Peyer's patch (tissue), 4 donors: Measurements from ENCODE around the gene EEFSEC. TPM values are rescaled to one million over a fixed set of nuclear protein-coding genes. Genes with fewer than 3 reads are reported as not detected.

Experiments used
- DNase-seq, 3 donors: peaks; one replicate each; pipeline ENCODE4 v3.0.0-alpha.2; 2017 to 2019
- H3K27ac ChIP-seq, 4 donors: fragments of 200-600 bp; sonication (generic); one replicate each; pipeline ENCODE4 v1.5.1; 2016 to 2019
- H3K27me3 ChIP-seq, 2 donors: fragments of 200-600 bp; sonication (generic); one replicate each; pipeline ENCODE4 v1.5.1; 2019
- H3K36me3 ChIP-seq, 3 donors: fragments of 200-600 bp; sonication (generic); one replicate each; pipeline ENCODE4 v1.5.1; 2016 to 2019
- H3K4me1 ChIP-seq, 4 donors: fragments of 200-600 bp; sonication (generic); one replicate each; pipeline ENCODE4 v1.5.1; 2016 to 2019
- H3K4me3 ChIP-seq, 4 donors: fragments of 200-600 bp; sonication (generic); 1 replicate in 3 of 4; 2 replicates in 1 of 4; pipeline ENCODE4 v1.5.1; 2016 to 2019; ENCODE audit warnings: mild to moderate bottlenecking in 1 of 4
- H3K9me3 ChIP-seq, 4 donors: fragments of 200-600 bp; sonication (generic); one replicate each; pipeline ENCODE4 v1.5.1; 2016 to 2019; ENCODE audit warnings: mild to moderate bottlenecking in 1 of 4
- POLR2A ChIP-seq, 2 donors: fragments of 450-650 bp; IDR thresholded peaks; one replicate each; pipeline ENCODE4 v1.5.1; 2017; ENCODE audit warnings: antibody characterized with exemption in 2 of 2, mild to moderate bottlenecking in 2 of 2, moderate library complexity in 2 of 2
- total RNA-seq, 4 donors: library from RNA; depleted of rRNA; stranded (reverse); fragments of >200 nt; gene quantifications; one replicate each; pipeline ENCODE4 v1.1.0, GENCODE V29; 2016
- TF ChIP-seq, protein P1 (sequence below), 6 experiments: fragments of 450-650 bp in 4 of 6; fragments of 200-600 bp in 2 of 6; sonication (generic) in 1 of 6; IDR thresholded peaks; one replicate each; pipeline ENCODE4 v1.5.1; 2017 to 2019; ENCODE audit warnings: antibody characterized with exemption in 6 of 6, mild to moderate bottlenecking in 3 of 6, moderate library complexity in 1 of 6

EEFSEC gene, protein sequence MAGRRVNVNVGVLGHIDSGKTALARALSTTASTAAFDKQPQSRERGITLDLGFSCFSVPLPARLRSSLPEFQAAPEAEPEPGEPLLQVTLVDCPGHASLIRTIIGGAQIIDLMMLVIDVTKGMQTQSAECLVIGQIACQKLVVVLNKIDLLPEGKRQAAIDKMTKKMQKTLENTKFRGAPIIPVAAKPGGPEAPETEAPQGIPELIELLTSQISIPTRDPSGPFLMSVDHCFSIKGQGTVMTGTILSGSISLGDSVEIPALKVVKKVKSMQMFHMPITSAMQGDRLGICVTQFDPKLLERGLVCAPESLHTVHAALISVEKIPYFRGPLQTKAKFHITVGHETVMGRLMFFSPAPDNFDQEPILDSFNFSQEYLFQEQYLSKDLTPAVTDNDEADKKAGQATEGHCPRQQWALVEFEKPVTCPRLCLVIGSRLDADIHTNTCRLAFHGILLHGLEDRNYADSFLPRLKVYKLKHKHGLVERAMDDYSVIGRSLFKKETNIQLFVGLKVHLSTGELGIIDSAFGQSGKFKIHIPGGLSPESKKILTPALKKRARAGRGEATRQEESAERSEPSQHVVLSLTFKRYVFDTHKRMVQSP
- total RNA-seq, result 10 to 100 TPM; 11.7 to 50.3 (median 19.6) TPM

DNA sequence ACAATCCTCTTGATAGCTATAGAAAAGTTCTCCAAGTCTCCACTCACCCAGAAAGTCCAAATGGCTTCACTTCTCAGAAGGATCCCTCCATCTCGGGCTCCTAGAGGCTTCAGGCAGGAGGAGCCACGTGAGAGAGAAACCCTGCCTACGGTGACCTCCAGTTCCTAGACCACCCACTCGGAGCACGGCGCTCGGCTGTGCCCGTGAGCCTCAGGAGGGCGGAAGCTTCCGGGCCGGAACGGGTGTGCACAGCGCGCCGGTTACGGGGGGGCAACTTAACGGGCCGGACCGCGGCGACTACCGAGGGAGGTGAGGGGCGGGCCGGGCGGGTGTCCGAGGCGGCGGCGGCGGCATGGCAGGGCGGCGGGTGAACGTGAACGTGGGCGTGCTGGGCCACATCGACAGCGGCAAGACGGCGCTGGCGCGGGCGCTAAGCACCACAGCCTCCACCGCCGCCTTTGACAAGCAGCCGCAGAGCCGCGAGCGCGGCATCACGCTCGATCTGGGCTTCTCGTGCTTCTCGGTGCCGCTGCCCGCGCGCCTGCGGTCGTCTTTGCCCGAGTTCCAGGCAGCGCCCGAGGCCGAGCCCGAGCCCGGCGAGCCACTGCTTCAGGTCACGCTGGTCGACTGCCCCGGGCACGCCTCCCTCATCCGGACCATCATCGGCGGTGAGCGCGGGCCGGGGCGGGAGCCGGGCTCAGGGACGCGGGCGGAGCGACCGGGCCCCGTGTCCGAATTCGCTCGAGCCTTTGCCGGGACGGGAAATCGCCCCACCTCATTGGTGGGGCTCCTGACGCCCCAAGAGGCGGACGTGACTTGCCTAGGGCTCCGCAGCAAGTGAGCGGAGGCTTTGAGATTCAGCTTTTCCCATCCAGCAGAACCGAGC lies at the start of gene EEFSEC:
EEFSEC (plus strand) TSS at position 326 of the 886 bp plus-strand sequence; CDS start at position 353, 27 bp downstream.
- Histone ChIP-seq H3K9me3 (no peaks in the 10 kb centered on the region), H3K36me3 (peaks cover 0 to 12% (median 0%) of the 10 kb centered on the region in 3 donors), H3K4me3 (peak within 1 kb of the TSS; percentile 80 to 93 (median 90)), H3K27me3 (no peaks in the 10 kb centered on the region), H3K27ac (peak within 1 kb of the TSS; percentile 70 to 92 (median 86)), H3K4me1 (peaks cover 0 to 10% (median 2%) of the 10 kb centered on the region in 4 donors)
- TF ChIP-seq POLR2A (IDR thresholded peaks at IDR 0.05), result peak; percentile 48 to 50
- TF ChIP-seq, protein P1, sequence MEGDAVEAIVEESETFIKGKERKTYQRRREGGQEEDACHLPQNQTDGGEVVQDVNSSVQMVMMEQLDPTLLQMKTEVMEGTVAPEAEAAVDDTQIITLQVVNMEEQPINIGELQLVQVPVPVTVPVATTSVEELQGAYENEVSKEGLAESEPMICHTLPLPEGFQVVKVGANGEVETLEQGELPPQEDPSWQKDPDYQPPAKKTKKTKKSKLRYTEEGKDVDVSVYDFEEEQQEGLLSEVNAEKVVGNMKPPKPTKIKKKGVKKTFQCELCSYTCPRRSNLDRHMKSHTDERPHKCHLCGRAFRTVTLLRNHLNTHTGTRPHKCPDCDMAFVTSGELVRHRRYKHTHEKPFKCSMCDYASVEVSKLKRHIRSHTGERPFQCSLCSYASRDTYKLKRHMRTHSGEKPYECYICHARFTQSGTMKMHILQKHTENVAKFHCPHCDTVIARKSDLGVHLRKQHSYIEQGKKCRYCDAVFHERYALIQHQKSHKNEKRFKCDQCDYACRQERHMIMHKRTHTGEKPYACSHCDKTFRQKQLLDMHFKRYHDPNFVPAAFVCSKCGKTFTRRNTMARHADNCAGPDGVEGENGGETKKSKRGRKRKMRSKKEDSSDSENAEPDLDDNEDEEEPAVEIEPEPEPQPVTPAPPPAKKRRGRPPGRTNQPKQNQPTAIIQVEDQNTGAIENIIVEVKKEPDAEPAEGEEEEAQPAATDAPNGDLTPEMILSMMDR (IDR thresholded peaks at IDR 0.05), result peak in 1 of 6 experiments; percentile 30
- DNase-seq, result peak; percentile 77 to 91 (median 90)

DNA sequence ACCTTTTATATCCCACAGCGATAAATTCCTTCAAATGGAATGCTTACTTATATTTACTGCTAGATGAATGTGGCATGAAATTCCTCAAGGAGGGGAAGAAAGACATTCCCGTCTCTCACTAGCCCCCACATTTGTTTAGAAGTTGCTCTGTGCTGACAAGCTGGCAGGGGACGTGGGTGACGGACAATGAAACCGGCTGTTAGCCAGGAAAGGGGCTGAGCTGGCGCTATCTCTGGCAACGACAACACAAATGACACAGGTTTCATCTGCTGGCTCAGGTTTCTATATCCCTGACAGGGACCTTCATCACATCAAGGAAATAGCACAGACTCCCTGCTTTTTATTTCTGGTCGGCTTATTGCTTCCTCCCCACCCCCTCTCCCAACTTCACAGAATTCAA lies 45.4 kb upstream of the EEFSEC start:
- Histone ChIP-seq H3K9me3 (no peaks in the 10 kb centered on the region), H3K36me3 (peaks cover 0 to 21% (median 0%) of the 10 kb centered on the region in 3 donors), H3K4me3 (no peak overlapping the region), H3K27me3 (no peaks in the 10 kb centered on the region), H3K4me1 (peaks cover 0 to 1% (median 0%) of the 10 kb centered on the region in 4 donors), H3K27ac (no peak overlapping the region)
- TF ChIP-seq, protein P1 (IDR thresholded peaks at IDR 0.05), result no peak
- no peak for TF ChIP-seq POLR2A (IDR thresholded peaks at IDR 0.05)
- no peak for DNase-seq

DNA sequence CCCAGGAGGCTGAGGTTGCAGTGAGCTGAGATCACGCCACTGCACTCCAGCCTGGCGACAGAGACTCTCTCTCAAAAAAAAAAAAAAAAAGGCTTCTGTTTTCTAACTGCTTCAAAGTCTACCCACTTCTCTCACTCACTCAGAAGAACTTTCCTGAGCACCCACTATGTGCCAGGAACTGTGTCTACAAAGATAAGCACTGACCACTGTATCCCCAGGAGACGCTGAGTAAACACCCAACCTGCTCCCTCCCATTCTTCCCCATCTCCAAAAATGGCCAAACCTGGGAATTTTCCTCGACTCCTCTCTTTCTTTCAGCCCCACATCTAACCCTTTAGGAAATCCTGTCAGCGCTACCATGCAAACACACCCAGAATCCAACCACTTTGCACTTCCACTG lies 42.1 kb upstream of the EEFSEC start:
- H3K27me3 ChIP-seq, result no peaks in the 10 kb centered on the region
- H3K36me3 ChIP-seq, result peaks cover 0 to 13% (median 0%) of the 10 kb centered on the region in 3 donors
- no peak for DNase-seq
- no peak for TF ChIP-seq POLR2A (IDR thresholded peaks at IDR 0.05)
- TF ChIP-seq, protein P1 (IDR thresholded peaks at IDR 0.05), result no peak
- H3K4me3 ChIP-seq, result no peak overlapping the region
- H3K27ac ChIP-seq, result no peak overlapping the region
- peaks cover 0 to 5% (median 0%) of the 10 kb centered on the region in 4 donors for H3K4me1 ChIP-seq
- H3K9me3 ChIP-seq, result no peaks in the 10 kb centered on the region

DNA sequence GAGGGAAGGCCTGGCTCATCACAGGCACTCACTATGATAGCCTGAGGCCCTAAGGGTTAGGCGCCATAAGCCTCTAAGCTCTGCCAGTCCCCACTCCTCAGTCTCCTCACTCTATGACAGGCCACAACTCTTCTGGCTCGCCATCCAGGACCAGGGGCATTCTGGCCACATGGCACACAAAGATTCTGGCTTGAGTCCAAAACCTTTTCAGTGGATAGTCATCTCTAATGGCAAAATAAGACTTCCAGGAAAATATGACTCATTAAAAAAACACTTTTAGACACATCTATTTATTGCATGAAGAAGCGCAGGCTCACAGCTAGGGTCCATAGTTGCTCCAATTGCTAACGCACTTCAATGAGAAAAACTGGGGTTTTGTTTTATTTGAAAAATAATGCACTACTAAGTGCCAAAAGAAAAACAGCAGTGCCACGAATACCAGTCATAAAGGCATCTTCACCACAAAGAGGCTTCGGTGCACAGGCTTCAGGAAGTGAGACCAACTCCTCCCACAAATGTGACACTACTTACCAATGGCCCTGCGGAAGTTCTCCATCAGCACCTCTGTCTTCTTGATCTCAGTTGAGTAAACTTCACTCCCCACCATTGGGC lies 40.8 kb upstream of the EEFSEC start:
- DNase-seq, result peak in 1 of 3 donors; percentile 36
- Histone ChIP-seq H3K36me3 (peaks cover 0 to 13% (median 0%) of the 10 kb centered on the region in 3 donors), H3K27ac (peak overlapping the region in 1 of 4 donors; percentile 38), H3K4me3 (no peak overlapping the region), H3K9me3 (no peaks in the 10 kb centered on the region), H3K27me3 (no peaks in the 10 kb centered on the region), H3K4me1 (peaks cover 0 to 5% (median 0%) of the 10 kb centered on the region in 4 donors)
- TF ChIP-seq POLR2A (IDR thresholded peaks at IDR 0.05), result no peak
- TF ChIP-seq, protein P1 (IDR thresholded peaks at IDR 0.05), result no peak
